ENCODE measurements around the gene NNT.
"Not testable (repeated sequence)": the region's sequence is repeated elsewhere in the genome, so short reads cannot be mapped to it uniquely, and the experiment has no call there.

GRCh38 chr5:43667379-43667778 is 64.4 kb downstream of the NNT start:
- not testable (repeated sequence) for TF ChIP-seq CTCF (conservative IDR thresholded peaks at IDR 0.05; ENCODE audit: low read depth, low read length); EZH2 (IDR thresholded peaks at IDR 0.05; ENCODE audit: borderline replicate concordance, low read depth, low read length, poor library complexity, severe bottlenecking)

Measured in A673 (cell line).